ENCODE measurements around the gene GBP7. TPM values are rescaled to one million over a fixed set of nuclear protein-coding genes. Genes with fewer than 3 reads are reported as not detected.

The GBP7 gene
- total RNA-seq, 4 donors from 2014 or later, result not detected

GRCh38 chr1:89146721-89147120 is 29.1 kb downstream of the GBP7 start:
- no peak for DNase-seq
- no peak overlapping the region for H3K27ac ChIP-seq
- H3K4me3 ChIP-seq, result no peak overlapping the region
- no peaks in the 10 kb centered on the region for H3K36me3 ChIP-seq
- intact Hi-C loops (cut with DNase I; ENCODE audit: low total_unique reads) (no loop called here), in situ Hi-C loops (cut with MboI; ENCODE audit: low pct_ligation_motif_present in 1 of 4, low pct_unique_long_range_greater_than_20kb in 1 of 4, low sequenced_read_pairs in 3 of 4) (no loop called here)
- H3K4me1 ChIP-seq, result peaks cover 0 to 4% (median 0%) of the 10 kb centered on the region in 4 donors
- H3K9me3 ChIP-seq, result no peaks in the 10 kb centered on the region
- H3K27me3 ChIP-seq, result no peaks in the 10 kb centered on the region
- no peak for TF ChIP-seq CTCF (IDR thresholded peaks at IDR 0.05)
- TF ChIP-seq POLR2AphosphoS5 (IDR thresholded peaks at IDR 0.05), result no peak
- no peak for TF ChIP-seq POLR2A (IDR thresholded peaks at IDR 0.05)
- TF ChIP-seq EP300 (IDR thresholded peaks at IDR 0.05; ENCODE audit: low read depth), result no peak
- WGBS, 2 donors (ENCODE audit: low coverage in 1 of 2), result 68 to 81% methylated on average over 3 of the region's 3 CpGs

- WGBS, 2 donors (ENCODE audit: low coverage in 1 of 2), result 73 to 78% methylated on average over 1 to 2 of the region's 2 CpGs
- in situ Hi-C loops (cut with MboI; ENCODE audit: low pct_ligation_motif_present in 1 of 4, low pct_unique_long_range_greater_than_20kb in 1 of 4, low sequenced_read_pairs in 3 of 4), result no loop called here
- H3K36me3 ChIP-seq, result no peaks in the 10 kb centered on the region
- H3K4me1 ChIP-seq, result peaks cover 0 to 4% (median 0%) of the 10 kb centered on the region in 4 donors
- H3K4me3 ChIP-seq, result no peak overlapping the region
- no peaks in the 10 kb centered on the region for H3K9me3 ChIP-seq
- H3K27ac ChIP-seq, result no peak overlapping the region
- DNase-seq, result no peak
- TF ChIP-seq POLR2A (IDR thresholded peaks at IDR 0.05), result no peak
- no peak for TF ChIP-seq EP300 (IDR thresholded peaks at IDR 0.05; ENCODE audit: low read depth)
- no peak for TF ChIP-seq CTCF (IDR thresholded peaks at IDR 0.05)
- TF ChIP-seq POLR2AphosphoS5 (IDR thresholded peaks at IDR 0.05), result no peak
- intact Hi-C loops (cut with DNase I; ENCODE audit: low total_unique reads), result no loop called here
- no peaks in the 10 kb centered on the region for H3K27me3 ChIP-seq
Measured at GRCh38 chr1:89143484-89143883, 32.3 kb downstream of the GBP7 start.

- Histone ChIP-seq H3K27me3 (no peaks in the 10 kb centered on the region), H3K4me3 (no peak overlapping the region), H3K4me1 (no peaks in the 10 kb centered on the region), H3K9me3 (no peaks in the 10 kb centered on the region), H3K36me3 (no peaks in the 10 kb centered on the region), H3K27ac (no peak overlapping the region)
- TF ChIP-seq CTCF (IDR thresholded peaks at IDR 0.05) (no peak), POLR2AphosphoS5 (IDR thresholded peaks at IDR 0.05) (no peak), EP300 (IDR thresholded peaks at IDR 0.05; ENCODE audit: low read depth) (no peak)
- in situ Hi-C loops (cut with MboI; ENCODE audit: low pct_ligation_motif_present in 1 of 4, low pct_unique_long_range_greater_than_20kb in 1 of 4, low sequenced_read_pairs in 3 of 4) (no loop called here), intact Hi-C loops (cut with DNase I; ENCODE audit: low total_unique reads) (no loop called here)
- 85 to 93% methylated on average over 2 to 4 of the region's 4 CpGs for WGBS, 2 donors (ENCODE audit: low coverage in 1 of 2)
- no peak for DNase-seq
Measured at GRCh38 chr1:89142160-89142559, 33.6 kb downstream of the GBP7 start.

DNA sequence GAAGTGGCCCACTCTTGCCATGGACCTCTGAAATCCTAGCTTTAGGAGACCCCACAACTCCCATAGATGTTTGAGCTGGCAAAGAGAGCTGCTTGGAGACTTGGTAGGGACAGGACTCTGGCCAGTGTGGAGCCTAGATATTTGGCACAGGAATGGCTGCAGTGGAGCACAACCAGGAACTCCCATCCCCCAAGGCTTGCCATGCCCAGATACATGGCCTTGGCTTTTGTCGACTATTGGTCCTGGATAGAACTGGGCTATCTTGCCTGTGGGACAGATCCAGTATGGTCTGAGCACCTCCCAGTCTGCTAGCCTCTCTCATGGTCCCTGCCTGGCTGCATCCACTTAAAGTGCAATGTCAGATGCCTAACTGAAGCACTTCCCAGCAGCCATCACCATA is 42.1 kb downstream of the GBP7 start:
- H3K9me3 ChIP-seq, result no peaks in the 10 kb centered on the region
- no peak for DNase-seq
- TF ChIP-seq EP300 (IDR thresholded peaks at IDR 0.05; ENCODE audit: low read depth), result no peak
- no peak for TF ChIP-seq POLR2AphosphoS5 (IDR thresholded peaks at IDR 0.05)
- no peak for TF ChIP-seq CTCF (IDR thresholded peaks at IDR 0.05)
- no peak for TF ChIP-seq POLR2A (IDR thresholded peaks at IDR 0.05)
- H3K4me3 ChIP-seq, result no peak overlapping the region
- intact Hi-C loops (cut with DNase I; ENCODE audit: low total_unique reads) (no loop called here), in situ Hi-C loops (cut with MboI; ENCODE audit: low pct_ligation_motif_present in 1 of 4, low pct_unique_long_range_greater_than_20kb in 1 of 4, low sequenced_read_pairs in 3 of 4) (no loop called here)
- peaks cover 0 to 16% (median 7%) of the 10 kb centered on the region in 4 donors for H3K4me1 ChIP-seq
- no peaks in the 10 kb centered on the region for H3K27me3 ChIP-seq
- 100% methylated on average over 1 of the region's 1 CpG; no CpG with 5 or more reads in 1 of the 2 donors for WGBS, 2 donors (ENCODE audit: low coverage in 1 of 2)
- H3K27ac ChIP-seq, result no peak overlapping the region
- H3K36me3 ChIP-seq, result no peaks in the 10 kb centered on the region

Measured in transverse colon (tissue), 4 donors.